Stimulated activated CD4-positive, alpha-beta T cell treated with anti-CD3 and anti-CD28 coated beads, Interleukin-1b, Interleukin-23, amount 100 ng/mL, for 4 hours (primary cell): Measurements from ENCODE around the gene GSTP1.
"Not testable (repeated sequence)": the region's sequence is repeated elsewhere in the genome, so short reads cannot be mapped to it uniquely, and the experiment has no call there.

Experiments
- DNase-seq, 2 donors: peaks; one replicate each; pipeline ENCODE4 v3.0.0-alpha.2; 2020; ENCODE audit warnings: low read depth in 2 of 2

GSTP1 gene

GRCh38 chr11:67563705-67564114 lies 19.9 kb upstream of the GSTP1 start:
- DNase-seq: not testable (repeated sequence)

GRCh38 chr11:67564230-67564629 lies 19.4 kb upstream of the GSTP1 start:
- DNase-seq: no peak

- no peak for DNase-seq
These were observed 12.2 kb upstream of the GSTP1 start for GRCh38 chr11:67571443-67571842.

- no peak for DNase-seq
These were observed 11.3 kb upstream of the GSTP1 start for GRCh38 chr11:67572305-67572704.

GRCh38 chr11:67572747-67573419 lies 10.7 kb upstream of the GSTP1 start:
- DNase-seq: no peak

- no peak for DNase-seq
These were observed 8.7 kb upstream of the GSTP1 start for GRCh38 chr11:67574938-67575337.

- DNase-seq: no peak
These were observed 6.7 kb upstream of the GSTP1 start for GRCh38 chr11:67576735-67577475.

GRCh38 chr11:67577951-67578350 lies 5.7 kb upstream of the GSTP1 start:
- DNase-seq: no peak

- no peak for DNase-seq
These were observed 2.1 kb upstream of the GSTP1 start for GRCh38 chr11:67581469-67581868.

- no peak for DNase-seq
These were observed 1.6 kb upstream of the GSTP1 start for GRCh38 chr11:67582011-67582410.

- DNase-seq: no peak
These were observed 731 bp downstream of the GSTP1 start for GRCh38 chr11:67584205-67584880.

- no peak for DNase-seq
These were observed 1.6 kb downstream of the GSTP1 start for GRCh38 chr11:67584881-67585873.

GRCh38 chr11:67585911-67586310 lies 2.3 kb downstream of the GSTP1 start:
- no peak for DNase-seq

GRCh38 chr11:67586568-67587250 lies 3.1 kb downstream of the GSTP1 start:
- DNase-seq: no peak

- no peak for DNase-seq
These were observed 4.5 kb downstream of the GSTP1 start for GRCh38 chr11:67588136-67588503.

GRCh38 chr11:67588899-67589415 lies 5.3 kb downstream of the GSTP1 start:
- DNase-seq: not testable (repeated sequence)

GRCh38 chr11:67592880-67593564 lies 9.4 kb downstream of the GSTP1 start:
- no peak for DNase-seq

- no peak for DNase-seq
These were observed 9.9 kb downstream of the GSTP1 start for GRCh38 chr11:67593565-67593905.

GRCh38 chr11:67594480-67594879 lies 10.9 kb downstream of the GSTP1 start:
- no peak for DNase-seq

- DNase-seq: no peak
These were observed 13.2 kb downstream of the GSTP1 start for GRCh38 chr11:67596753-67597300.
